ENCODE results near the gene ELFN1. TPM values are rescaled to one million over a fixed set of nuclear protein-coding genes. Genes with fewer than 3 reads are reported as not detected.

Gene ELFN1
- total RNA-seq, 5 donors from 2014 or later (not counting 1 experiment from before 2014, with no cell fraction given), result 0.06 to 0.12 (median 0.07) TPM; not detected in 2

DNA sequence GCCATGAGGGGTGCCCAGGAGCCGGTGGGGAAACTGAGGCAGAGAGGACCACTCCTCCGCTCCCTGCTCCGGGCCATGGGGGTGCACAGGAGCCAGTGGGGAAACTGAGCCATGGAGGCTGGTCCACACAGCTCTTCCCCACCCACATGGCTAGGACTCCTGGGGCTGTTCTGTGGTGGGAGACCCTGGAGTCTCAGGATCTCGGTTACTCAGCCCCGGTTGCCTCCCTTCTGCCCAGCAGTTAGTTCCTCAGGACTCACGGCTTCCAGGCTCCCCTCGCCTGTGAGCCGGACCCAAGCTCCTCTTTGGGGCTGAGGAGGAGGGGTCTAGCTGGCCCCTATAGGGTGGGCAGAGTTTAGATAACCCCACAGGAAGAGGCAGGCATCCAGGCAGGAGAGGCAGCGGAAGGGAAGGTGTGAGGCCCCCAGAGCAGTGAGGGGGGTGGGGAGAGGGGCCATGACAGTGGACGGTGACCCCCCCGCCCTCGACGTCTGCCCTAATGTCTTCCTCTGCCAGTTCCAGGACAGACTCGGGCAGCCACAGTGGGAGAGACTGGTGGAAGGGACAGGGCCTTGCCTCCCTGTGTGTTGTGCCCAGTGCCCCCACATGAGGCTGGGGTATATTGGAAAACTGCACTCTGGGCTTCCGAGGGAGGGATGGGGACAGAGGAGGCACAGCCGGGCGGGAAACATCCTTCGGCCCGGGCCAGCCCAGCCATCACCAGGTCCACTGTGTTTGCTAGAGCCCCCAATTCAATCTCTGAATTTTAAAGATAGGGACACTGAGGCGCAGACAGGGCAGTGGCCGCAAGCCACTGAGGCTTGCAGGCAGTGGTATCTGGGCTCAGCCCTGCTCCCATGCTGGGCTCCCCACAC lies 4.3 kb downstream of the ELFN1 start:
- Histone ChIP-seq H3K4me3 (ENCODE audit: control insufficient read depth in 1 of 2, extremely low read depth in 1 of 2, low read length in 1 of 2) (no peak overlapping the region), H3K36me3 (ENCODE audit: control insufficient read depth in 2 of 2, extremely low read depth in 1 of 2, insufficient read depth in 1 of 2, low read length in 1 of 2) (no peaks in the 10 kb centered on the region), H3K9me3 (no peaks in the 10 kb centered on the region), H3K27me3 (replicated peaks in 1 of 2; ENCODE audit: control insufficient read depth in 2 of 2, extremely low read depth in 1 of 2, insufficient read depth in 2 of 2, low read length in 1 of 2) (peaks cover 0 to 66% of the 10 kb centered on the region in 2 experiments), H3K4me1 (ENCODE audit: control insufficient read depth in 1 of 2, extremely low read depth in 1 of 2, insufficient read depth in 2 of 2, low read length in 2 of 2) (peaks cover 0 to 11% of the 10 kb centered on the region in 2 experiments), H3K27ac (ENCODE audit: low read length) (no peak overlapping the region)
- ATAC-seq (replicated peaks in 1 of 4) (no peak), DNase-seq (peak in 3 of 35 experiments; percentile 0 to 19 (median 3))
- Mint-ChIP-seq H3K4me1 (peaks cover 0 to 3% (median 0%) of the 10 kb centered on the region in 3 donors), H3K4me3 (no peak overlapping the region), H3K36me3 (no peaks in the 10 kb centered on the region), H3K27ac (no peak overlapping the region), H3K9me3 (no peaks in the 10 kb centered on the region), H3K27me3 (peaks cover 7 to 44% of the 10 kb centered on the region in 2 donors)
- ChIA-PET CTCF (no interaction called here), POLR2A (no interaction called here)
- WGBS (ENCODE audit: insufficient coverage), result 80% methylated on average over 16 of the region's 21 CpGs

DNA sequence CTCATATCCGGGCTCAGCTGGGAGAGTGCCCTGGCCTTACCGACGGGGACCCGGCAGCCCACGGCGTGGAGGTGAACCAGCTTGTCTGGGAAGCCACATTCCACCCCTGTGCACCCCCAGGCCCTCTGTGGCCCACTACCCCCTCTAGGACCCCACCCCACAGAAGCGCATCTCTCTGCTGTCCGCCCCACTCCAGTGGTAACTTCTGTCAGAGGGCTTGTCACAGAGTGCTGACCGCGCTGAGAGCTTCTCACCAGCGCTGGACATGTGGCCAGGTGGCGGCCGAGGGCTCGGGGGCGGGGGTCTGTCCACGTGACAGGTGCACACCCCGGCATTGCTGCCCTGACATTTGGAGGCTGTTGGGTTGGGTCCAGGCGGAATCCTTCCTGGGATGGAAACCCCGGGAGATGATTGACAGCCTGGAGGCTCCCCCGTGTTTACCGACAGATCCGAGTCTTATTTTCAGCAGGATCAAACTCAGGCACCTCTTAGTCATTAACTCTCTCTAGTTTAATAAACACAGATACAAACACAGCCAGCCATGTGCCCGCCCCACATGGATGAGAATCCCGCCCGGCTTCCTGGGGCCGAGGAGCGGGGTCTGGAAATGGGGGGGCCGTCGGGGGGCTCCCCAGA lies 5.1 kb downstream of the ELFN1 start:
- ATAC-seq (replicated peaks in 1 of 4) (no peak), DNase-seq (peak in 3 of 35 experiments; percentile 0 to 17 (median 3))
- peaks cover 7 to 48% of the 10 kb centered on the region in 2 donors for H3K27me3 Mint-ChIP-seq
- no peaks in the 10 kb centered on the region for H3K9me3 Mint-ChIP-seq
- ChIA-PET CTCF (no interaction called here), POLR2A (no interaction called here)
- H3K4me1 ChIP-seq (ENCODE audit: control insufficient read depth in 1 of 2, extremely low read depth in 1 of 2, insufficient read depth in 2 of 2, low read length in 2 of 2), result peaks cover 0 to 5% of the 10 kb centered on the region in 2 experiments
- 69% methylated on average over 16 of the region's 29 CpGs for WGBS (ENCODE audit: insufficient coverage)
- H3K36me3 Mint-ChIP-seq, result no peaks in the 10 kb centered on the region
- H3K27ac ChIP-seq (ENCODE audit: low read length), result no peak overlapping the region
- H3K9me3 ChIP-seq, result no peaks in the 10 kb centered on the region
- no peaks in the 10 kb centered on the region for H3K36me3 ChIP-seq (ENCODE audit: control insufficient read depth in 2 of 2, extremely low read depth in 1 of 2, insufficient read depth in 1 of 2, low read length in 1 of 2)
- H3K27ac Mint-ChIP-seq, result no peak overlapping the region
- H3K4me1 Mint-ChIP-seq, result peaks cover 0 to 2% (median 0%) of the 10 kb centered on the region in 3 donors
- H3K27me3 ChIP-seq (replicated peaks in 1 of 2; ENCODE audit: control insufficient read depth in 2 of 2, extremely low read depth in 1 of 2, insufficient read depth in 2 of 2, low read length in 1 of 2), result peaks cover 0 to 68% of the 10 kb centered on the region in 2 experiments
- H3K4me3 Mint-ChIP-seq, result no peak overlapping the region
- no peak overlapping the region for H3K4me3 ChIP-seq (ENCODE audit: control insufficient read depth in 1 of 2, extremely low read depth in 1 of 2, low read length in 1 of 2)

- H3K4me3 ChIP-seq (ENCODE audit: control insufficient read depth in 1 of 2, extremely low read depth in 1 of 2, low read length in 1 of 2), result no peak overlapping the region
- DNase-seq, result peak in 3 of 35 experiments; percentile 1 to 17 (median 7)
Observed at GRCh38 chr7:1675673-1676549, 5.8 kb downstream of the ELFN1 start.

GRCh38 chr7:1676550-1677078 lies 6.5 kb downstream of the ELFN1 start:
- Mint-ChIP-seq H3K4me3 (no peak overlapping the region), H3K27ac (no peak overlapping the region), H3K36me3 (no peaks in the 10 kb centered on the region), H3K4me1 (no peaks in the 10 kb centered on the region), H3K27me3 (peaks cover 7 to 47% of the 10 kb centered on the region in 2 donors), H3K9me3 (peaks cover 0 to under 1% (median 0%) of the 10 kb centered on the region in 3 donors)
- Histone ChIP-seq H3K4me1 (ENCODE audit: control insufficient read depth in 1 of 2, extremely low read depth in 1 of 2, insufficient read depth in 2 of 2, low read length in 2 of 2) (no peaks in the 10 kb centered on the region), H3K27ac (ENCODE audit: low read length) (no peak overlapping the region), H3K4me3 (ENCODE audit: control insufficient read depth in 1 of 2, extremely low read depth in 1 of 2, low read length in 1 of 2) (no peak overlapping the region), H3K36me3 (ENCODE audit: control insufficient read depth in 2 of 2, extremely low read depth in 1 of 2, insufficient read depth in 1 of 2, low read length in 1 of 2) (no peaks in the 10 kb centered on the region), H3K9me3 (no peaks in the 10 kb centered on the region), H3K27me3 (replicated peaks in 1 of 2; ENCODE audit: control insufficient read depth in 2 of 2, extremely low read depth in 1 of 2, insufficient read depth in 2 of 2, low read length in 1 of 2) (peaks cover 0 to 59% of the 10 kb centered on the region in 2 experiments)
- no peak for ATAC-seq (replicated peaks in 1 of 4)
- ChIA-PET POLR2A (no interaction called here), CTCF (no interaction called here)
- DNase-seq, result peak in 2 of 35 experiments; percentile 1 to 12
- WGBS (ENCODE audit: insufficient coverage), result 85% methylated on average over 16 of the region's 23 CpGs

More at GRCh38 chr7:1675673-1676549, 5.8 kb downstream of the ELFN1 start:
- Mint-ChIP-seq H3K27ac (no peak overlapping the region), H3K4me3 (no peak overlapping the region), H3K27me3 (peaks cover 7 to 50% of the 10 kb centered on the region in 2 donors), H3K4me1 (no peaks in the 10 kb centered on the region), H3K9me3 (no peaks in the 10 kb centered on the region), H3K36me3 (no peaks in the 10 kb centered on the region)
- WGBS (ENCODE audit: insufficient coverage), result 82% methylated on average over 27 of the region's 30 CpGs
- H3K36me3 ChIP-seq (ENCODE audit: control insufficient read depth in 2 of 2, extremely low read depth in 1 of 2, insufficient read depth in 1 of 2, low read length in 1 of 2), result no peaks in the 10 kb centered on the region
- peaks cover 0 to 66% of the 10 kb centered on the region in 2 experiments for H3K27me3 ChIP-seq (replicated peaks in 1 of 2; ENCODE audit: control insufficient read depth in 2 of 2, extremely low read depth in 1 of 2, insufficient read depth in 2 of 2, low read length in 1 of 2)
- no peak overlapping the region for H3K27ac ChIP-seq (ENCODE audit: low read length)
- ATAC-seq (replicated peaks in 1 of 4), result no peak
- peaks cover 0 to under 1% of the 10 kb centered on the region in 2 experiments for H3K4me1 ChIP-seq (ENCODE audit: control insufficient read depth in 1 of 2, extremely low read depth in 1 of 2, insufficient read depth in 2 of 2, low read length in 2 of 2)
- no peaks in the 10 kb centered on the region for H3K9me3 ChIP-seq
- ChIA-PET CTCF (no interaction called here), POLR2A (no interaction called here)

- peaks cover 0 to 8% (median 0%) of the 10 kb centered on the region in 3 donors for H3K9me3 Mint-ChIP-seq
- H3K4me3 Mint-ChIP-seq, result no peak overlapping the region
- no peak overlapping the region for H3K27ac Mint-ChIP-seq
- peak in 1 of 35 experiments; percentile 19 for DNase-seq
- H3K27me3 Mint-ChIP-seq, result peaks cover 7 to 43% of the 10 kb centered on the region in 2 donors
- no peaks in the 10 kb centered on the region for H3K36me3 Mint-ChIP-seq
- no peaks in the 10 kb centered on the region for H3K9me3 ChIP-seq
- H3K27ac ChIP-seq (ENCODE audit: low read length), result no peak overlapping the region
- WGBS (ENCODE audit: insufficient coverage), result 70% methylated on average over 14 of the region's 25 CpGs
- ChIA-PET POLR2A (no interaction called here), CTCF (no interaction called here)
- peaks cover 0 to 51% of the 10 kb centered on the region in 2 experiments for H3K27me3 ChIP-seq (replicated peaks in 1 of 2; ENCODE audit: control insufficient read depth in 2 of 2, extremely low read depth in 1 of 2, insufficient read depth in 2 of 2, low read length in 1 of 2)
- no peaks in the 10 kb centered on the region for H3K36me3 ChIP-seq (ENCODE audit: control insufficient read depth in 2 of 2, extremely low read depth in 1 of 2, insufficient read depth in 1 of 2, low read length in 1 of 2)
- no peak overlapping the region for H3K4me3 ChIP-seq (ENCODE audit: control insufficient read depth in 1 of 2, extremely low read depth in 1 of 2, low read length in 1 of 2)
- no peaks in the 10 kb centered on the region for H3K4me1 Mint-ChIP-seq
- ATAC-seq (replicated peaks in 1 of 4), result no peak
- H3K4me1 ChIP-seq (ENCODE audit: control insufficient read depth in 1 of 2, extremely low read depth in 1 of 2, insufficient read depth in 2 of 2, low read length in 2 of 2), result no peaks in the 10 kb centered on the region
Observed at GRCh38 chr7:1677206-1678080, 7.4 kb downstream of the ELFN1 start.

Measured in T-cell (primary cell).